ENCODE results near the gene LRRC10.
"Not testable (repeated sequence)": the region's sequence is repeated elsewhere in the genome, so short reads cannot be mapped to it uniquely, and the experiment has no call there.

GRCh38 chr12:69603556-69603955 is 7.2 kb downstream of the LRRC10 start:
- not testable (repeated sequence) for TF ChIP-seq POLR2AphosphoS5 (IDR thresholded peaks at IDR 0.05; ENCODE audit: borderline replicate concordance, low read depth, low read length); EZH2 (IDR thresholded peaks at IDR 0.05)
